ENCODE measurements around the gene CCDC8.

DNA sequence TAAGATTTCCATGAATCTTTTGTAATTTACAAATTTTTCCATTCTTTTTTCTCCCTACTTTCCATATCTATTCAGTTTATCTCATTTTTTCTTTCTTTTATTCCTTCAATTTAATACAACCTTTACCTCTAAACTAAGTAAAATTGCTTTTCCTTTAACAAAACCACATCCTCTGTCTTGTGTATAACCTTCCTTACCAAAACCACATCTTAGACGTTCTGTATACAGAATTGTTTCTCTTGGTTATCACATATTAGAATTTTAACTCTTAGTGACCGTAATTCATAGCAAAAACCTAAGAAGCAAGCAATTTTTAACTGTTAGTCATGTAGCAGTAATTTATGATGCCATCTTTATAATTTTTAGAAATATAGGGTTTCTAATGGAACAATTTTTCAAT is 51.4 kb downstream of the CCDC8 start:
- TF ChIP-seq POLR2AphosphoS5 (IDR thresholded peaks at IDR 0.05) = no peak
- TF ChIP-seq, protein P1, sequence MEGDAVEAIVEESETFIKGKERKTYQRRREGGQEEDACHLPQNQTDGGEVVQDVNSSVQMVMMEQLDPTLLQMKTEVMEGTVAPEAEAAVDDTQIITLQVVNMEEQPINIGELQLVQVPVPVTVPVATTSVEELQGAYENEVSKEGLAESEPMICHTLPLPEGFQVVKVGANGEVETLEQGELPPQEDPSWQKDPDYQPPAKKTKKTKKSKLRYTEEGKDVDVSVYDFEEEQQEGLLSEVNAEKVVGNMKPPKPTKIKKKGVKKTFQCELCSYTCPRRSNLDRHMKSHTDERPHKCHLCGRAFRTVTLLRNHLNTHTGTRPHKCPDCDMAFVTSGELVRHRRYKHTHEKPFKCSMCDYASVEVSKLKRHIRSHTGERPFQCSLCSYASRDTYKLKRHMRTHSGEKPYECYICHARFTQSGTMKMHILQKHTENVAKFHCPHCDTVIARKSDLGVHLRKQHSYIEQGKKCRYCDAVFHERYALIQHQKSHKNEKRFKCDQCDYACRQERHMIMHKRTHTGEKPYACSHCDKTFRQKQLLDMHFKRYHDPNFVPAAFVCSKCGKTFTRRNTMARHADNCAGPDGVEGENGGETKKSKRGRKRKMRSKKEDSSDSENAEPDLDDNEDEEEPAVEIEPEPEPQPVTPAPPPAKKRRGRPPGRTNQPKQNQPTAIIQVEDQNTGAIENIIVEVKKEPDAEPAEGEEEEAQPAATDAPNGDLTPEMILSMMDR (IDR thresholded peaks at IDR 0.05 in 8 of 11, conservative IDR thresholded peaks at IDR 0.05 in 3 of 11) = no peak
- no peak for TF ChIP-seq POLR2A (IDR thresholded peaks at IDR 0.05)
